GM21360 (cell line): ENCODE measurements around the gene WNT6.

Experiments
- ATAC-seq: cut with Tn5 transposase; IDR thresholded peaks from one replicate; pipeline ENCODE4 v1.9.1; 2021; ENCODE audit warnings: mild to moderate bottlenecking, moderate library complexity; ENCODE audit not compliant: unreplicated experiment

WNT6 gene

GRCh38 chr2:218892693-218893348 is 33.2 kb downstream of the WNT6 start:
- ATAC-seq: peak; percentile 44

DNA sequence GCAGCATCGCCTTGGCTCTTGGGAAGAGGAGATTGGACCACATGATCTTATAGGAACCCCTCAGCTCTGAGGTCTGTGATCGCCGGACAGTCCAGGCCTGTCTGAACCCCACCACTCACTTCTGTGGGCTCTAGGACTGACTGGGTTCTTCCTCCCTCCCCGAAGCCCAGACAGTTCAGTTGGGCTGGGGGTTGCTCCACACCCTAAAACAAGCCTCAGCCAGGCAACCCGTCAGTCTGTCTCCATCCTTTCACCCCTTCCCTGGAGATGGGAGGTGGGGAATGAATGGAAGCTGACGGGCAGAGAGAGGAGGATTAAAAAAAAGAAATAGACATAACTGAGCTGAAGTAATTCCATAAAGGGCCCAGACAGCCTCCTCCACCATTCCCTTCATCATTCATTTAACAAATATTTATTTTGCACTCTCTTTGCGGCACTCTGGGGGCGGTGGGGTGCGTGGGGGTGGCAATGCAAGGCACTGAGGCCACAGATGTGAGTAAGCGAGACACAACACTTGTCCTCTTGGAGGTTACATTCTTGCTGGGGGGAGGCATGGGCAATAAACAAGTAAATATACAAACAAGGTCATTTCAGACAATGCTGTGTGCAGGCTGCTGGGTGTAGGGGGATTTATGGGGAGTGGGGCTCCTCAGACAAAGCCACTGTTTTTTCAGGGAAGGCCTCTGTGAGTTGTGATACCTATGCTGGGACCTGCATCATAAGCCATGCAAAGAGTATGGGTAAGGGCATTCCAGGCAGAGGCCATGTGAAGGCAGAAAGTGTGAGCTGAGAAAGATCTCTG is 33.9 kb downstream of the WNT6 start:
- ATAC-seq: no peak

GRCh38 chr2:218894151-218894879 is 34.7 kb downstream of the WNT6 start:
- ATAC-seq: no peak

- ATAC-seq: no peak
These were observed 35.2 kb downstream of the WNT6 start for GRCh38 chr2:218894880-218895157.

GRCh38 chr2:218895326-218895725 is 35.7 kb downstream of the WNT6 start:
- no peak for ATAC-seq

DNA sequence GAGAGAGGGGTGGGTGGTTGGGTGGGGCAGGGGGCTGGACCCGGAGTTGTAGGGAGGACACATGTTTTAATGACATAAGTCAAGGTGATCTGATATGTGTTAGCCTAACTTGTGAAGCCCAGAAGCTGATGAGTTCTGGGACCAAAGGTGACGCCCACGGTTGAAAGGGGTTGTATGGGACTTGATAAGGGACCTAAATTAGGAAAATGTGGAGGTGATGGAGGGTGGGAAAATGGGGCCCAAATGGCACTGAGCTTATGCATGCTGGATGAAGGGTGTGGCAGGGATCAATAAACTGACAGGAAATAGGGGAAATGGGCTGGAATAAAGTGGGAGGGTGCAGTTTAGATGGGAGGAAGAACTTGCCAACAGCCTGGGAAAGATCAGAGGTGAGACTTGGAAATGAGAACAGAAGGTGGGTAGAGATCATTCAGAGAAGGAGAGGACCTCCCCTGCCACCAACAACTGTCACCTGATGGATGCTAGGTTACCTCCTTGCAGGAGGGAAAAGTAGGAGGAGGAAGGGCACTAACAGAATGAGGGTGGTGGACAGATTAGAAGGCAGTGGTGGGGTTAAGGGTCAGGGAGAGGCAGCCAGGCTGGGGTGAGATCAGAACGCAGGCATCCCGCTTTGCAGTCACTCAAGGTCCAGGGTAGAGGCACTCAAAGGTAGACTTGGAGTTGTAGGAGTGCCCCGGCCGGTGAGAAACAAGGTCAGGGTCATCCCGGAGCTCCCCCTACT is 36.3 kb downstream of the WNT6 start:
- ATAC-seq: peak; percentile 6

- peak; percentile 42 for ATAC-seq
These were observed 37.1 kb downstream of the WNT6 start for GRCh38 chr2:218896501-218897393.

DNA sequence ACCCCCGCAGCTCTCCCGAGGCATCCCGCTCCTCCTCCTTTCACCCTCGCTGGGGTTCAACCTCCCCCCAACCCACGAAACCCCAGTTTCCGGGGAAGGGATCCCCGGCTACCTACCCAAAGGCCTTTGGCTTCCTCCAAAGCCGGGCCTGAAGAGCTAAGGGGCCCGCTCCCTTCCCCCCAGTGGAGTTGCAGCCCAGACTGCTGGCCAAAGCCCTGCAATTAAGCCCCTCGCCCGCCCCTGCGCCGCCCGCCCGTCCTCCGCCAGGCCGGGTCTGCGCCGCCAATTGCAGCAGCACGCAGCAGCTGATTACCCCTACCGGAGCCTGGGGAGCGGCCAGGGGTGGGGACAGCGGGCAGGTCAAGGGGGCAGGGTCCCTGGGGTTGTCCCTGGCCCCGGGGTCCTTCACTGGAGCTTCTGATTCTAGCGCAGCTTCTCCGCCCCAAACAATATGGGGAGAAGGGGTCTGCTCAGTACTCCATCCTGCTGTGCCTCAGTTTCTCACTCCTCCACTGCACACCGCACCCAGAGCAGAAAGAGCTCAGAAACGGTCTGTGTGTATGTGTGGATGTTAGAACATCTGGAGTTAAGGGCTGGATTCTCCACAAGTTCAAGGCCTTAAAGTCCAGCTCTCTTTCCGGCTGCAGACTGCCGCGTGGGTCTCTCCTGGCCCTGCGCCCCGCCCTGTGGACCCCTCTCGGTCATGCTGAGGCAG is 37.9 kb downstream of the WNT6 start:
- ATAC-seq: peak; percentile 3

- ATAC-seq: peak; percentile 37
These were observed 38.7 kb downstream of the WNT6 start for GRCh38 chr2:218898109-218898878.

GRCh38 chr2:218899147-218899546 is 39.5 kb downstream of the WNT6 start:
- no peak for ATAC-seq

DNA sequence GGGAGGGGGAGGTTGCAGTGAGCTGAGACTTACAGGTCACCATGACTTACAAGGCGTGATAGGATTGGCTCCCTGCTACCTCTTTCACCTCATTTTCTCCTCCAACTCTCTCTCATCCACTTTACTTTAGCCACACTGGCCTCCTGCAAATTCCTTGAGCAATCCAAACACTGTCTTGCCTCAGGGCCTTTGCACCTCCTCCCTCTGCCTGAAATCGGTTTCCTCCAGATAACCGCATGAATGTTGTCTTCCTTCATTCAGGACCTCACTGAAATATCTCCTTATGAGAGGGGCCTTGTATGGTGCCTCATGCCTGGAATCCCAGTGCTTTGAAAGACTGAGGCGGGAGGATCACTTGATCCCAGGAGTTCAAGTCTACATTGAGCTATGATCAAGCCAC is 42.8 kb downstream of the WNT6 start:
- ATAC-seq: no peak

GRCh38 chr2:218904176-218904575 is 44.6 kb downstream of the WNT6 start:
- no peak for ATAC-seq

- peak; percentile 92 for ATAC-seq
These were observed 49.4 kb downstream of the WNT6 start for GRCh38 chr2:218908721-218909619.

DNA sequence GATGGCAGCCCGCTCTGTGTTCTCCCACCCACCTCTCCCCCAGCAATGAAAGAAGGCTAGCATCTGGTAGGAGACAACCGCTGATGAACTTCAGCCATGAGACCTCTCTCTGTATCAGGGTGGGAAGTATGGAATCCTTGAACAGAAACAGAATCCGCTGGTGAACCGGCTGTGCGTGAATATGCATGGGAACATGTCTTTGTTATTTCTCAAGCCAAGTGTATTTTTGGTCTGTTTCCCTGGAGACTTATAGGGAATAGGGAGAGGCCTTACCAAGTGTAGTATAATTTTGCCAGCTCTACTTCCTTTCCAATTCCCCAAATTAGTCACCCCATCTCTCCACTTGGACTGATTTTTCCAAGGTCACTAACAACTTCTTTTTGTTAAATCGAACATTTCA is 51.1 kb downstream of the WNT6 start:
- ATAC-seq: no peak

- no peak for ATAC-seq
These were observed 60.9 kb downstream of the WNT6 start for GRCh38 chr2:218920504-218920903.
